A549 treated with CORT108297 at 1 μM for 4 hours (cell line): ENCODE results near the gene PAQR7. TPM values are rescaled to one million over a fixed set of nuclear protein-coding genes. Genes with fewer than 3 reads are reported as not detected.

ENCODE experiments used
- total RNA-seq: library from RNA; stranded (reverse); fragments of 200-300 nt; extraction: Qiagen RNA extraction; gene quantifications from 5 replicates; pipeline ENCODE4 v1.2.3, GENCODE V29; 2022

The PAQR7 gene, protein sequence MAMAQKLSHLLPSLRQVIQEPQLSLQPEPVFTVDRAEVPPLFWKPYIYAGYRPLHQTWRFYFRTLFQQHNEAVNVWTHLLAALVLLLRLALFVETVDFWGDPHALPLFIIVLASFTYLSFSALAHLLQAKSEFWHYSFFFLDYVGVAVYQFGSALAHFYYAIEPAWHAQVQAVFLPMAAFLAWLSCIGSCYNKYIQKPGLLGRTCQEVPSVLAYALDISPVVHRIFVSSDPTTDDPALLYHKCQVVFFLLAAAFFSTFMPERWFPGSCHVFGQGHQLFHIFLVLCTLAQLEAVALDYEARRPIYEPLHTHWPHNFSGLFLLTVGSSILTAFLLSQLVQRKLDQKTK
- 3.7 to 5.3 TPM (median 4.7 TPM) in 5 replicates for total RNA-seq

DNA sequence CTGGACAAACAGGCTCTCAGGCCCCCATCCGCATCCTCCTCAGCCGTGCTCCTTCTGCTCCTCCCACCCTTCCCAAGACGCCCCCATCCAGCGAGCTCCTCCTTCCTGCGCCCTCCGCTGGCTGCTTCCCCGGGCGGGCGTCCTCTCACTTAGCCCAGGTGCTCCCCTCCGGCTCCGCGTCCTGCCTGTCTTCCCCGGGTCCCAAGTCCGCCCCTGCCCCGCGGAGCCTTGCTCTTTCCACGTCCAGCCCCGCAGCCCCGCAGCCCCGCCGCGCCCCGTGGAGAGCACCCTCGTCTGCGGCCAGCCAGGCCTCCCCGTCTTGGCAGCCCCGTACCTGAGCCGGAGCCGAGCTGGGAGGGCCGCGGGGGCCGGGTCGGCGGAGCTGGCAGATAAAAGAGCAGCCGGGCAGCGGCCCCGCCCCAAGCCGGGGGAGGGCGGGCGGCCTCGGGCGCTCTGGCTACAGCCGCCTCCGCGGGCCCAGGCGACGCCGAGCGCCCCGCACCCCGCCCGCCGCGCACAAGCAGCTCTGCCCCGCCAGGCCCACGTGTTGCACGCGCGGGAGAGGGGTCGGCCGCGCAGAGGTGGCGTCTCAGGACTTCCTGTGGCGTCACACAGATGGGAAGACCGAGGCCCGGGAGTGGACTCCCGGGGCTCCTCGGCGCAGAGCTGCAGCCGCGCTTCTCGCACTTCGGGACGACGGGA, at the start of gene PAQR7:
Gene PAQR7 (minus strand): TSS at position 555 of the 702 bp plus-strand sequence. CDS start 11,869 bp downstream, outside the sequence.

DNA sequence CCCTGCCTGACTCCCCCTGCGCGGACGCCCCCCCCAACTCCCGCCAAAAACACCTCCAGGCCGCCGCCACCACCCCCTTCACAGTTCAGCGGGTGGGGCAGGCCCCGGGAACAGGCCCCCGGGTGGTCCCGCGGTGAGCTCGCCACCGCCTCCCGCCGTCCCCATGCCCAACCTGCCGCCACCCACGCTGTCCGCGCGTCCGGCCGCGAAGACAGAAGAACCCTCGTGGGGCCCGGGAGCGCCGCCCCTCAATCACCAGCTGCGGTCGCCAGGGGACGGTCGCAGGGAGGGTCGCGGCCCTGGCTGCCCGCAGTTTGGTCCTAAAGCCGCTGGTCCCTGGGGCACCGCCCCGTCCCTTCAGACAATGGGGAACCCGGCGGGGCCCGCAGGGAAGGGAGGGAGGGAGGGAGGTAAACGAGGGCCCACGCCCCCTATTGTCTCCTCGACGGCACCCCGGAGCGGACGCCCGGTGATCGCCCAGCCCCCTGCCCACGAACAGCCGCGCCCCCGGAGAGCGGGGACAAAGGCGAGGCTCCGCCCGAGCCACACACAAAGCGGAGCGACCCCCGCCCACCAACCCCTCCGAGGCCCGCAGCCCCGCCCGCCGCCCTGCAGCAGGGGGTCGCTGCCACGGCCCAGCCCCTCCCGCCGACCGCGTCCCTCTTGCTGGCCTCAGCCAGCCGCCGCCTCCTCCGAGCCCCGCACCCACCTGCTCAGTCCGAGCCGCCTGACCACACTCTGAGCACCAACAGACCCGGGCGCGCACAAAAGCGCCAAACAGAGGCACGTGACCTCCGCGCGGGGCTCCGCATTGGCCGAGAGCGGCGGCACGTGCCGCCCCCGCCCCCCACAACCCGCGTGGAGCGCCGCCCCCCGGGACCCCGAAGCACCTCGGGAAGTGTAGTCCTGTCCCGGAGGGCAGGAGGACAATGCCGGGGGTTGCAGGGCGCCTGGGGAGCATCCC, 30.5 kb upstream of the PAQR7 start, which contains the start of gene STMN1:
Gene STMN1 (minus strand): TSS at position 740 of the 964 bp plus-strand sequence. CDS start 1,743 bp downstream, outside the sequence.

DNA sequence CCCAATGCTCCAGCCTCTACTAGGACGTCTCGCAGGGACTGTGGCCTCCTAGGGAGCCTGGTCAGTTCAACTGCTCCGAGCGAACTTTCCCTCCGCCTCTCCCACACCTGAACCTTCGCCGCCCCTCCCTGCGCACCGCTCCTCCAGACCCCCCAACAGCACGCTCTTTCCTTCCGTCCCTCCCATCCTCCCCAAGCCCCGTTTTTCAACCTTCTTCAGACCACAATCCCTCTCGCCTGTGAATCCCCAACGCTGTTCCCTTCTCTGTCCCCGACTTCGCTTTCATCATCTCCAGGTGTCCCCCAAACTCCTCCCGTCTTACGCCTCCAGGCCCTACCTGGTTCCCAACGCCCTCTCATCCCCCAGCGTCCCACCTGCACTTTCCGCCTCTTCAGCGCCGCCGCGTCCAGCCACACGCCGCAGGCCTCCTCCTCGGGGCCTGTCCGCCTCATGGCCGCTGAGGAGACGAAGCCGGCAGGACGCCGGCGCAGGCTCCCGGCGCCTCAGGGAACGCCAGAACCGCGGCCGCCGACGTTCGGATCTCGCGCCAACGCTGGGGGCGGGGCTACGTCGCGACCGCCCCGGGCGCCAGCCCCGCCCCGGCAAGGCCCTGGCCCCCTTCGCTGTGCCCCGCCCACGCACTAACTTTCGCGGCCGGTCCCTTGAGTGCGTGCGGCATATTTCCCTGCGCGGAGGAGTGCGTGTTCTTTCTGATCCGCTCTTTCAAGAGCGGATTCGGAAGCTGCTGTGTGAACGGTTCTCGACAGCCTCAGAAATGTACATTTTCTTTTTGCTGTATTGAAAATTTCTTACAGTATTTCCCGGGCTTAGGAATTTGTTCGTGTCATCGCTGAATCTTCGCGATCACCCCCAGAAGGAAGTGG, 16.4 kb downstream of the PAQR7 start, which contains the start of gene AUNIP:
Gene AUNIP (minus strand): TSS at position 552 of the 884 bp plus-strand sequence. CDS start 100 bp downstream, at position 452.

DNA sequence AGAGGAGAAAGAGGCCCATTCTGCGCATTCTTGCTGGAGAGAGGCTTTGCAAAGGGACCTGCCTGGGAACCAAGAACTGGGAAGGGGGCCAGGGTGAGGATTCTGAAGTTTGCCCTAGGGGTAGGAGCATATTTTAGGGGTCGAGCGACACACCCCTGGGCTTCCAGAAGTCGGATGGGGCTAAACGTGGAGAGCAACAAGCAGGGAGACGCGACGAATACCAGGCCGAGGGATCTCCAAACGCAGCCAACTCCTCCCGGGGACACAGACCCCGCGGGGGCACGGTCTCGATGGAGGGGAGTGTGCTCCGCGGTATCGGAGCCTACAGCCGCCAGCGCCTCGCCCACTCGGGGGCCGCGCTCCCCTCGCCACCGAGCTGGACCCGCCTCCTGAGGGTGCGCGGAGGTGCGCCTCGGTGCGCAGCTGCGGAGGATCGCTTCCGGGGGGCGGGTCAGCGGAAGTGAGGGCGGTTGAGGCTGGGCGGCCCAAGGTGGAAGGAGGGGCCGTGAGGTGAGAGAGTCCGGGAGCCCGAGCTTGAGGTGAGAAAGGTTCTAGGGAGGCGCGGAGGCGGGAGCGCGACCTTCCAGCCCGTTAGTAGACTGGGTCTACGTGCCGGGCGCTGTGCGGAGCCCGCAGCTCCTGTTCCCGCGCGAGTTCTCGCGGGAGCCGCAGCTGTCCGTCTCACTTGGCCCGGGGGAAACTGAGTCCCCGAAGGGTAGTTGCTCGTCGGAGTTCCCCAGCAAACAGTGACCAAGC, 55.8 kb downstream of the PAQR7 start, which contains the start of gene MTFR1L:
Gene MTFR1L (plus strand): TSS at position 464 of the 756 bp plus-strand sequence. CDS start 3,151 bp downstream, outside the sequence.

Other genes starting within 250 kb of the PAQR7 start
- gene SELENON, start 75.5 kb downstream of the PAQR7 start, total RNA-seq, result 54.3 to 64.6 TPM (median 62.1 TPM) in 5 replicates
- gene MTFR1L, start 55.8 kb downstream of the PAQR7 start, total RNA-seq, result 23.1 to 26.1 TPM (median 25.4 TPM) in 5 replicates
- gene AUNIP, start 16.3 kb downstream of the PAQR7 start, total RNA-seq, result 6.0 to 8.0 TPM (median 6.4 TPM) in 5 replicates
- gene STMN1, start 30.7 kb upstream of the PAQR7 start, total RNA-seq, result 181 to 210 TPM (median 197 TPM) in 5 replicates
- 7.5 to 9.6 TPM (median 7.6 TPM) in 5 replicates for gene PAFAH2, start 122.4 kb upstream of the PAQR7 start, total RNA-seq
- gene EXTL1, start 146.1 kb upstream of the PAQR7 start, total RNA-seq, result 0.01 to 0.04 TPM in 2 of 5 replicates, not detected in the others
- 0.03 to 0.10 TPM (median 0.09 TPM) in 5 replicates for gene SLC30A2, start 170.4 kb upstream of the PAQR7 start, total RNA-seq
- gene TRIM63, start 191.9 kb upstream of the PAQR7 start, total RNA-seq, result 0.08 to 0.17 TPM (median 0.13 TPM) in 5 replicates
- 1.5 to 2.0 TPM (median 1.9 TPM) in 5 replicates for gene PDIK1L, start 236.1 kb upstream of the PAQR7 start, total RNA-seq